CD1c-positive myeloid dendritic cell (primary cell): ENCODE results near the gene ZNF227.
"Not testable (repeated sequence)": the region's sequence is repeated elsewhere in the genome, so short reads cannot be mapped to it uniquely, and the experiment has no call there.

Experiments used
- DNase-seq: peaks from one replicate; pipeline ENCODE4 v3.0.0-alpha.2; 2016; ENCODE audit errors: extremely low spot score

Gene ZNF227

GRCh38 chr19:44252332-44252731 lies 40.0 kb downstream of the ZNF227 start:
- DNase-seq = not testable (repeated sequence)

DNA sequence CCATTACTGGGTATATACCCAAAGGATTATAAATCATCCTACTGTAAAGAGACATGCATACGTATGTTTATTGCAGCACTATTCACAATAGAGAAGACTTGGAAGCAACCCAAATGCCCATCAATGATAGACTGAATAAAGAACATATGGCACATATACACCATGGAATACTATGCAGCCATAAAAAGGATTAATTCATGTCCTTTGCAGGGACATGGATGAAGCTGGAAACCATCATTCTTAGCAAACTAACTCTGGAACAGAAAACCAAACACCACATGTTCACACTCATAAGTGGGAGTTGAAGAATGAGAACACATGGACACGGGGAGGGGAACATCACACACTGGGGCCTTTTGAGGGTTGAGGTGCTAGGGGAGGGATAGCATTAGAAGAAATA lies 41.1 kb downstream of the ZNF227 start:
- not testable (repeated sequence) for DNase-seq

GRCh38 chr19:44254496-44254895 lies 42.2 kb downstream of the ZNF227 start:
- DNase-seq = no peak

GRCh38 chr19:44255705-44256411 lies 43.5 kb downstream of the ZNF227 start:
- no peak for DNase-seq

GRCh38 chr19:44258136-44258535 lies 45.8 kb downstream of the ZNF227 start:
- no peak for DNase-seq

- DNase-seq = no peak
Measured at GRCh38 chr19:44258835-44259413, 46.6 kb downstream of the ZNF227 start.

DNA sequence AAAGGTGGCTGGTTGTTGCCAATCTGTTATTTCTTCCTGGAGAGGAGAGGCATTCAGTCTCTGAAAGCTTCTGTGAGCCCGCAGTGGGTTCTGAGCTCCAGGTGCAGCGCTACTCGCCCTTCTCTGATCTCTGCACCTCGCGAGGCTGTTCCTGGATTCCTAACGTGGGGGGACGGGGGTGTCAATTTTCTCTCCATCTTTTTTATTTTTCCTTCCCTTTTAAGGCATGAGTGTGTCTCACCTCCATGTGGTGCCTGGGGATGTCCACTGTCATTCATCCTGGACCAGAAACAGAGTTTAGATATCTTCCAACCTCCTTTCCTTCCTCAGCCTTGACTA lies 48.0 kb downstream of the ZNF227 start:
- DNase-seq = no peak

GRCh38 chr19:44260695-44261446 lies 48.5 kb downstream of the ZNF227 start:
- no peak for DNase-seq

GRCh38 chr19:44277331-44277730 lies 65.0 kb downstream of the ZNF227 start:
- DNase-seq = no peak

DNA sequence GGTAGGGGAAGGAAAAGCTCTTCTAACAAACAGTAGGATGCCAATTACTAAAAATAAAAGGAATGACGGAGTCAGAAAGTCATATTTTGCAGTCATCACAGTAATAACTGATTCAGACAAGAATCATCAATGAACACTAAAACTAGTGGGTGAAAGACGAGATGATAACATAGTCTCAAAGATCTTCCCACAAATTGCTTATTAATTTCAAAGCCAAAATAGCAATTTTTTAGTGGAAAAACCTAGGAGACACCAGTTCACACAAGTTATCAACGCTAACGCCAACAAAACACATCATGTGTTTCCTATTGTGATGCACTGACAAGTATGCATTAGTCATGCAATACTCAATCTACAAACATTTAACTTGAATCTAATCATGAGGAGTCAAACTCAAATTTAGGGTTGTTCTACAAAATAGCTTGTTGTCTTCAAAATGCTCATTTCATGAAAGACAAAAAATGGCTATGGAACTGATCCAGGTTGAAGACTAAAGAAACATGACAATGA lies 65.9 kb downstream of the ZNF227 start:
- no peak for DNase-seq

- DNase-seq = no peak
Measured at GRCh38 chr19:44280916-44281315, 68.6 kb downstream of the ZNF227 start.

- DNase-seq = no peak
Measured at GRCh38 chr19:44282846-44283245, 70.5 kb downstream of the ZNF227 start.

- DNase-seq = no peak
Measured at GRCh38 chr19:44284968-44285367, 72.6 kb downstream of the ZNF227 start.
